Suprapubic skin (tissue), 4 donors: ENCODE data around the gene EYA2.

Experiments used
- CTCF ChIP-seq, 2 donors: fragments of 200-600 bp in 1 of 2; fragments of 450-650 bp in 1 of 2; sonication (generic) in 1 of 2; IDR thresholded peaks; one replicate each; pipeline ENCODE4 v1.5.1; 2016 to 2019; ENCODE audit warnings: antibody characterized with exemption in 2 of 2, mild to moderate bottlenecking in 1 of 2, moderate library complexity in 1 of 2
- POLR2A ChIP-seq, 2 donors: fragments of 450-650 bp; IDR thresholded peaks; one replicate each; pipeline ENCODE4 v1.6.1; 2017; ENCODE audit warnings: antibody characterized with exemption in 2 of 2, mild to moderate bottlenecking in 2 of 2, moderate library complexity in 2 of 2
- POLR2AphosphoS5 ChIP-seq, 3 donors: sonication (generic); formaldehyde crosslinking; IDR thresholded peaks; one replicate each; pipeline ENCODE4 v1.6.1; 2017; ENCODE audit warnings: antibody characterized with exemption in 3 of 3

GRCh38 chr20:47137231-47137870 lies 242.7 kb downstream of the EYA2 start:
- TF ChIP-seq CTCF (IDR thresholded peaks at IDR 0.05): no peak
- no peak for TF ChIP-seq POLR2AphosphoS5 (IDR thresholded peaks at IDR 0.05)
- no peak for TF ChIP-seq POLR2A (IDR thresholded peaks at IDR 0.05)
